C4-2B (cell line): ENCODE measurements around the gene WFIKKN2.

Experiments used
- CTCF ChIP-seq: fragments of 450-650 bp; conservative IDR thresholded peaks from 2 replicates; pipeline ENCODE4 v1.5.1; 2017; ENCODE audit warnings: mild to moderate bottlenecking
- ZFX ChIP-seq: fragments of 450-650 bp; IDR thresholded peaks from 2 replicates; pipeline ENCODE4 v1.6.1; 2017

GRCh38 chr17:50835301-50836234 is at the start of gene WFIKKN2:
- TF ChIP-seq CTCF, result no peak
- TF ChIP-seq ZFX, result no peak
